Stimulated activated CD8-positive, alpha-beta memory T cell treated with anti-CD3 and anti-CD28 coated beads, Interleukin-15, amount 100 ng/mL, for 24 hours (primary cell): ENCODE results near the gene C3orf33.
A peak's percentile ranks its signal among the peaks of the same experiment; 100 is the strongest.
"Not testable (repeated sequence)": the region's sequence is repeated elsewhere in the genome, so short reads cannot be mapped to it uniquely, and the experiment has no call there.

ENCODE experiments used
- DNase-seq: peaks from one replicate; pipeline ENCODE4 v3.0.0-alpha.2; 2020; ENCODE audit warnings: low read depth

C3orf33 gene, protein sequence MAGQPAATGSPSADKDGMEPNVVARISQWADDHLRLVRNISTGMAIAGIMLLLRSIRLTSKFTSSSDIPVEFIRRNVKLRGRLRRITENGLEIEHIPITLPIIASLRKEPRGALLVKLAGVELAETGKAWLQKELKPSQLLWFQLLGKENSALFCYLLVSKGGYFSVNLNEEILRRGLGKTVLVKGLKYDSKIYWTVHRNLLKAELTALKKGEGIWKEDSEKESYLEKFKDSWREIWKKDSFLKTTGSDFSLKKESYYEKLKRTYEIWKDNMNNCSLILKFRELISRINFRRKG

DNA sequence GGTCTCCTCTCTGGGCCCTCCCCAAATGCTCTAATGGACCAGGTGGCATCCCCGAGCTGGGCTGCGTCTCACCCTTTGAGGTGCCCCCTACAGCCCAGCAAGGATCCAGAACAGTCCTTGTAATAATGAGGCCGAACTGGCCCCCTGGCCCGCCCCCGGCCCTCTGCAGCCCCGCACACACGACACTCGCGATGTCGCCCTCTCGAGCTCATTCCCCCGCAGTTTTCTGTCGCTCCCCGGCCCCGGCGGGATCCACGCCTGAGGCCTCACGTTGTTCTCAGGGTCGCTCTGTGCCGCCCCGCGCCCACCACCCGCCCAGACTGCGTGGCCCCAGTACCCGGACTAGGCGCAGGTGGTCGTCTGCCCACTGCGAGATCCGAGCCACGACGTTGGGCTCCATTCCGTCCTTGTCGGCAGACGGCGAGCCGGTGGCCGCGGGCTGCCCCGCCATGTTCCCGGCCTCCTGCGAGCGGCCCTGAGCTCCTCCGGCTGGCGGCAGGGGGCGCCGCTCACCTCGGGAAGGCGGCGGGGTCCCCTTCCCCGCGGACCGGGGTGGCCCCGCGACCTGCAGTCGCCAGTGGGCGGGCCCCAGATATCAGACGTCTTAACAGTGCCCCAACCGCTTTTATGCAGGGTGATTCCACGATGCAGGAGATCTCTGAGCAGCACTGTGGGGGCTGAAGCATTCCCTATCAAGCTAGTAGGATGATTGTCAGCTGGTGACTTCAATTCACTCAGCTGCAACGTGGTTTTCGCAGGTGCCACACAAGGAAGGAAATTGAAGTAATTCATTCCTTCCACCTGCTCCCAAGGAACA is at the start of gene C3orf33:
Gene C3orf33 (minus strand): TSS at position 477 of the 817 bp plus-strand sequence. CDS start 26 bp downstream, at position 451.
- peak; percentile 53 for DNase-seq

DNA sequence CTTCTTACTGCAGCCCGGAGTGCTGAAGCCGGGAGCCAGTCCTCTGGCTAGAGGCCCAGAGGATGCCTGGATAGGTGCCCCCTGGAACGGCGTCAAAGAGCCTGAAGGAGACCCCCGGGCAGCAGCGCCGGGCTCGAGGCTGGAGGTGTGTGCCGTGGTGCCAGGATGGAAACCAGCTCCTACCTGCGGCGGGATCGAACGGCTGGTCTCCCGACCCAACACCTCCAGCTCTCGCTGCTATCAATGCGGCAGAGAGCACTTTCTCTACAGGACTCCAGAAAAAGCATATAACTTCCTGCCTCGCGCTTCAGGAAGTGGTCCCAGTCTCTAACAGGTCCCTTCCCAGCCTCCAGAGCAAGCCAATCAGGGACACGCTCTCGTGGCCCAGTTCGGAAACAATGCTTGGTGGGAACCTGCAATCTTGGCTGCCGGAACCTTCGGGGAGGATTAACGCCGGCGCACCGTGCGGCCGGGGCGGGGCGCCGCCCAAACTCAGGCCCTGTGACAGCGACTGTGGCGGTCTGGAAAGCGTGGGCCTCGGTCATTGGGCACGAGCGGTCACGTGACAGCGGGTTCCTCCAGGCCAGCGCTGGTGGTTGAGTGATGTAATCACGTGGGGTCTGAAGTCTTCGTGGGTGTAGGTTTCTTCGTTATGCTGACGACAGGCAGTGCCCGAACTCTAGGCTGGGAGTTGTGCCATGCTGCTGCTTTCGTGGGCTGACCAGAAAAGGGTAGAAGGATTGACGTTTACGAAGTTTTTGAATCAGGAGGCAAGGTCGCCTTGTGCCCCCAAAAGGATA is 48.3 kb upstream of the C3orf33 start, which contains the start of gene SLC33A1:
Gene SLC33A1 (minus strand): TSS at position 287 of the 800 bp plus-strand sequence. CDS start 430 bp downstream, outside the sequence.
- peak; percentile 93 for DNase-seq

DNA sequence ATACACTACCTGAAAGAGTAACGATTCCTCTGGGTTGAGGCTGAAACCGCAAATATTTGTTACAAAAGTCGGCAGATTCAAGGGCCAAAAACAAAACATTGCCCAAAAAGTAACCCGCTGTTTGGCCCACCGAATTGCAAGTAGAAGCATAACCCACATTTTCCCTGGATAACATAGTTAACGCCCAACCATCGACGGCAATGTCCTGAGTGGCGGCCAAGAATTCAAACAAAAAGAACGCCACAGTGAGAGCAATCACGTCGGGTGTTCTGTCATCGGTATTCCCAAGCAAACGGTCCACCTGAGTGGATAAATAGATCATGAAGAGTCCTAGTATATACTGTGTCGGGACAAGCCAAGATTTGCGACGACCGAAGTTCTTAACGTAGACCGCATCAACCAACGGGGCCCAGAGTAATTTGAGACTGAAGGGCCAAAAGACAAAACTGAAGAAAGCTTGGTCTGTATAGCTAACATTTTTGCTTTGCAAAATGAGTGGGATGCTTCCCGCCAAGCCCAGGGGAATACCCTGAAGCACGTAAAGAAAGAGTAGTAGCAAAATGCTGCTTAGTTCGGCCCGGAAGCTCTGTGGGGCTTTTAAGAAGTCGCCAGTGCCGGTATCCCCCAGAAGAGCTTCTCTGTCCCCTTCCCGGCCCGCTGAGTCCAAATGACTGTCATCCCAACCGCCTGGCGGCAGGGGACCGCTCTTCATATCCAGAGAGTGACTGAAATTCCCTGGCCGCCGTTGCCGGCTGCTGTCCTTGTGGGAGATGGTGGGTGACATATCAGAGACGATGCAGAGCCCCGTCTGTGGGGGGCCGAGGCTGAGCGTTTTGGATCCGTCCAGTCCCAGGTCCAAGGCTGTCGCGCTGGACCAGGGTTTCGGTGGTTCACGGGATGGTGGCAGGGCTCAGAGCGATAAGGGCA is 47.4 kb upstream of the C3orf33 start:
- no peak for DNase-seq

DNA sequence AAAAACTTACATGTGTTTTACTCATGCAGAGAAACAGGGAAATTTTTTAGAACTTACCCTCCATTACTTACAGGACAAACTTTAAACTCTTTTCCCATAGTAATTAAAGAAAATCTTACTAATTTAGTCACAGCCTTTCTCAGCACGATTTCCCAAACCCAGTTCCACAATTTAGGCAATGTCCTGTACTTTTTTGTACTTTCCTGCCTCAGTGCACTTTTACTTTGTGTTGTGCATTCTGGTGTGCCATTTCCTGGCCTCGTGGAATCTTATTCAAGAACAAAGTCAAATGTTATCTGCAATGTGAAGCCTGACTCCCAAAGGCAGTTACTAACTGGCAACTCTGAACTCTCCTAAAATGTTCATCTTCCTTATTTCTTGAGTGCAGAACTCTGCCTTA is 46.3 kb upstream of the C3orf33 start:
- DNase-seq, result no peak

DNA sequence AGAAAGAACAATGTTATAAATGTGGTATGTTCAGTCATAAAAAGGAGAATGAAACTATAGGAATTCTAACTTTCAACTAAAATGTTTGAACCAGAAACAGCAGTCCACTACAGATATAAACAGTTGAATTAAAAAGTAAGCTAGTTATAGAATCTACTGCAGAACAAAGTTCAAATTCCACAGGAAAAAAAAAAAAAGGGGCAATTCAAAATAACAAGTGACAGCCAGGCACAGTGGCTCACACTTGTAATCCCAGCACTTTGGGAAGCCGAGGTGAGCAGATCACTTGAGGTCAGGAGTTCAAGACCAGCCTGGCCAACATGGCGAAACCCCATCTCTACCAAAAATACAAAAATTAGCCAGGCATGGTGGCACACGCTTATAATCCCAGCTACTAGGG is 43.3 kb upstream of the C3orf33 start:
- DNase-seq, result not testable (repeated sequence)

DNA sequence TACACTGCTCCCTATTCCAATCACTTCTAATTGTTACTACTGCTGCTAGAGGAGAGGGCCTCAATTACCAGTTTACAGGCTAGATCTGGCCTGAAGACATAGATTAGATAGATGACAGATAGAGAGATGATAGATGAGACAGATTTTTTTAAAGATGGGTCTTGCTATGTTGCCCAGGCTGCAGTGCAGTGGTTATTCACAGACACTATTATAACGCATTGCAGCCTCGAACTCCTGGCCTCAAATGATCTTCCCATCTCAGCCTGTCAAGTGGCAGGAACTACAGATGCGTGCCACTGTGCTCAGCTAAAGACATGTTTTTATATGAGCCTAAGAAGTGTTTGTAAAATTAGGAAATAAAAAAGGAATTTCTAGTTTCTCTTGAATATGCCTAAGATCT is 41.9 kb upstream of the C3orf33 start:
- DNase-seq, result no peak

DNA sequence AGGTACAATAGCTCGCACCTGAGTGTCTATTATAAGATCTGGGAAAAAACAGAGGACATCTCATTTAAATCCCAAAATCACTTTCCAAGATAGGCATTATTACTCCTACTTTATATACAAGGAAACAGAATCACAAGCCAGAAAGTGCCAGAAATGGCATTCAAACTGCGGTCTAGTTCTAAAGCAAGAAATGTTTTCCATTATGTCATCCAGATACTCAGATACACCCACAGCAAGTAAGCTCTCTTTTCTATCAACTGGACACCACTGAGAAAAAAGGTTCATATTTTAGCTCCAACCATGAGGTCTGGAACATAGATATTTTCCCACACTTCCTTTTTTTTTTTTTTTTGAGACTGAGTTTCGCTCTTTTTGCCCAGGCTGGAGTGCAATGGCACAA is 40.0 kb upstream of the C3orf33 start:
- no peak for DNase-seq

DNA sequence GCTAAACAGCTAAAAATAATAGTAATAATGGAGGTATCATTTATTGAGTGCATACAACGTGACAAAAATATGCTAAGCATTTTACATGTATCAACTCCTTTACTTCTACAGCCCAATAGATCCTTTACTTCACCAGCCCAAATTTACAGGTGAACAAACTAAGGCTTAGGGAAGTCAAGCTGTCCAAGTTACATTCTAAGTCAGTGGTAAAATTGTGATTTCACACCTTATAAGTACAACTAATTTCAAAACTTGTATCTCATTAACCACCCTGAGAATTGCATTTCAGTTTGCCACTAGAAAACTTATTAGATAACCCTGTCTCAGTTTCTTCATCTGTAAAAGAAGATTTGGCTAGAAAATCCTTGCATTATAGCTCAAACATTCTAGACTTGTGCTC is 37.5 kb upstream of the C3orf33 start:
- no peak for DNase-seq

DNA sequence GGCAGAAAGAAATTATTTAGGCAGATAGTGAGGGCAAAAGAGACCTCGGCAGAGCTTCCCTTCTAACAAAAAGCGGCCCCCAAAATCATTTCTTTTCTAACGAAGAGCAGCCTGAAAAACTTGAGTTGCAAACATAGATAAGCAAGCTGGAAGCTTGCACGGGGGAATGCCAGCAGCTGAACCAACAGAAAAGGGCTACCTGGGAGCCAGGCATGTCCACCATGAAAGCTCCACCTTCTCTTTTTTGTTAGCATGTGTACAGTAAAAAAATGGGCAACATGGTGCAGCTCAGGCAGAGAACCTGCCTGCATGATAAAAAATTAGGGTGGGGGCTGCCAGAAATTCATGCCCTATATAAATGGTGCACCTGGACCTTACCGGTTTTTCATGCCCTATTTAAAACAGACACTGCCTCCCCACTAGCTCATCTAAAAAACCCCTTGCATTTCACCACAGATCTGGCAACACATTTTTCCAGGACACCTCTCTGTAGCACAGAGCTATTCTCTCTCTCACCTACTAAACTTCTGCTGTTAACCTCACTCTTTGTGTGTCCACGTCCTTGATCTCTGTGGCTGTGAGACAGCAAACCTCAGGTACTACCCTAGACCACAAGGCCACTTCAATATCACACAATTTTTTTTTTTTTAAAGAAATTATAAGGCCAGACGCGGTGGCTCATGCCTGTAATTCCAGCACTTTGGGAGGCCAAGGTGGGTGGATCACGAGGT is 29.4 kb upstream of the C3orf33 start:
- no peak for DNase-seq

DNA sequence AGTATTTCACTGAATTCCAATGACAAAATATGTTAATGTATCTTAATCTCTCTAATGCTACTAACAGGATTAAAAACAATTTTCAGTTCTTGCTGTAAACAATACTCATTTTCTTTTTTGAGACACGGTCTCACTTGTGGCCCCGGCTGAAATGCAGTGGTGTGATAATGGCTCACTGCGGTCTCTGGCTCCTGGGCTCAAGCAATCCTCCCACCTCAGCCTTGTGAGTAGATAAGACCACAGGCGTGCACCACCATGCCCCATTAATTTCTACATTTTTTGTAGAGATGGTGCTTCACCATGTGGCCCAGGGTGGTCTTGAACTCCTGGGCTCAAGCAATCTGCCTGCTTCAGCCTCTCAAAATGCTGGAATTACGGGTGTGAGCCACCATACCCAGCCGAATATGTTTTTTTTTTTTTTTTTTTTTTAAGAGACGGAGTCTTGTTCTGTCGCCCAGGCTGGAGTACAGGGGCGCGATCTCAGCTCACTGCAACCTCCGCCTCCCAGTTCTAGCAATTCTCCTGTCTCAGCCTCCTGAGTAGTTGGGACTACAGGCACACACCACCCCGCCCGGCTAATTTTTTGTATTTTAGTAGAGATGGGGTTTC is 22.5 kb upstream of the C3orf33 start:
- not testable (repeated sequence) for DNase-seq

DNA sequence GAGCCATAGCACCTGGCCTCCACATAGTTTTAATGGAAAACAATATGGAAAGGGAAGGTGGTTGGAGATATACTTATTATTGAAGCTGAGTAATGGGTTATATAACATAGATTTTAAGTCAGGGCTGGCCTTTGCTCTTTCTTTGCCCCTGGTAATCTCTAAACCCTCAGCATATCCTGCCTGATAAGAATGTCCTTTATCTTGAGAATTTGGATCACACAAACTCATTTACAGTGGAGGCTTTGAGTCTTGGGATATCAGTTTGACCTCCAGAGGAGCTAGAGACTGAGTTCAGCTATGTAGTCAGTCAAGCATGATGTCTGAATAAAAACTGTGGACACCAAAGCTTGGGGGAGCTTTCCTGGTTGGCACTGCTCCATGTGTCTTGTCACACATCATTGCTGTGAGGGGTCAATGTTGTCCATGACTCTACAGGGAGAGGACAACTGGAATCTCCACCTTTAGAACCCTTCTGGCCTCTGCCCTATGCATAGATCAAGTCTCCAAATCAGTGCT is 9.0 kb upstream of the C3orf33 start:
- DNase-seq, result no peak

DNA sequence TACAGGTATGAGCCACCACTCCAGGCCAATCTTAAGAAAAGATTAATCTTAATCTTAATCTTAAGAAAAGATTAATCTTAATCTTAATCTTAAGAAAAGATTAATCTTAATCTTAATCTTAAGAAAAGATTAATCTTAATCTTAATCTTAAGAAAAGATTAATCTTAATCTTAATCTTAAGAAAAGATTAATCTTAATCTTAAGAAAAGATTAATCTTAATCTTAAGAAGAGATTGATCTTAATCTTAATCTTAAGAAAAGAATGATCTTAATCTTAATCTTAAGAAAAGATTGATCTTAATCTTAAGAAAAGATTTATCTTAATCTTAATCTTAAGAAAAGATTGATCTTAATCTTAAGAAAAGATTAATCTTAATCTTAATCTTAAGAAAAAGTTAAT is 7.1 kb upstream of the C3orf33 start:
- not testable (repeated sequence) for DNase-seq

DNA sequence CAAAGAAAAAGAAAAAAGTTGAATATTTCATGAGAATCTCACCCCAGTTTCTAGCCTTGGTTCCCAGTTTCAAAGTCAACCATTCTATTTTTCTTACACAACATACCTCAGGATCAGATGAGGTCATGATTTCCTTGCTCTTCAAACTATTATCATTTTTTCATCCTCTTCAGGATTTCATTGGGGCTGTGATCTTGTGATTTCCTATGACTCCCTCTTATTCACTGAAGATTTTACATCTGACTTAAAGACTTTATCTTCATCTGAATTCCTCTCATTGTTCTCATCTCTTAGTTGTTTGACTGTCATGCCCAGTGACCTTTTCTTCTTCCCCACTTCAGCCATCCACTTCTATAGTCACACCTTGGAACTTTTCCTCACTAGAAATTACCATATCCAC is 3.1 kb upstream of the C3orf33 start:
- DNase-seq, result no peak

DNA sequence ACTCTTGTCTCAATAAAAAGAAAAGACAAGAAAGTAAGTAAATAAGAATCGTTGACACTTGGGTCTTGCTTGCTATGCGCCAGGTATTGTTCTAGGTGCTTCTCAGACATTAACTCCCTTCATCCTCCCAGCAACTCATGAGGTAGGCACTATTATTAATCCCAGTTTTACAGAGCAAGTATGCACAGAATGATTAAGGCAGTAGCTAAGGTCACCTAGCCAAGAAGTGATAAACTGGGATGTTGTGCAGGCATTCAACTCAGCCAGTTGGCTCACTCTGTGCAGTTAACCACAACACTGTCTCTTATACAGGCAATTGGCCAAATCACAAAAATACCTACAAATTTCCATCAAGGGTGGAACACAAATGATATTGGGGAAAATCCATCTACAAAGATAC is 1.7 kb upstream of the C3orf33 start:
- no peak for DNase-seq

DNA sequence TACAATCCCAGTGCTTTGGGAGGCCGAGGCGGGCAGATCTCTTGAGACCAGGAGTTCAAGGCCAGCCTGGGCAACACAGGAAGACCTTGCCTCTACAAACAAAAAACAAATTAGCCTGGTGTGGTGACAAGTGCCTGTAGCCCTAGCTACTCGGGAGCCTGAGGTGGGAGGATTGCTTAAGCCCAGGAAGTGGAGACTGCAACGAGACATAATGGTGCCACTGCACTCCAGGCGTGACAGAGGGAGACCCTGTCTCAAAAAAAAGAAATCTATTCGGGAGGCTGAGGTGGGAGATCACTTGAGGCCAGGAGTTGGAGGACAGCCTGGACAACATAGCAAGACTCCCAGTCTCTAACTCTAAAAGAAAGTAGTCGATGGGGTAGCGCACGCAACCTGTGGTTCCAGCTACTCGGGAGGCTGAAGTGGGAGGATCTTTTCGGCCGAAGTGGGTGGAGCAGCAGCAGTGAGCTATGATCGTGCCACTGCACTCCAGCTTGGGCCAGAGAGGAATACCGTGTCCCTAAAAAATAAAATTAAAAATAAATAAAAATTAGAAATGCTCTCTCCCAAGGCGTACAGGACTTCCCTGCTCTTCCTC is 775 bp downstream of the C3orf33 start:
- peak; percentile 0 for DNase-seq

DNA sequence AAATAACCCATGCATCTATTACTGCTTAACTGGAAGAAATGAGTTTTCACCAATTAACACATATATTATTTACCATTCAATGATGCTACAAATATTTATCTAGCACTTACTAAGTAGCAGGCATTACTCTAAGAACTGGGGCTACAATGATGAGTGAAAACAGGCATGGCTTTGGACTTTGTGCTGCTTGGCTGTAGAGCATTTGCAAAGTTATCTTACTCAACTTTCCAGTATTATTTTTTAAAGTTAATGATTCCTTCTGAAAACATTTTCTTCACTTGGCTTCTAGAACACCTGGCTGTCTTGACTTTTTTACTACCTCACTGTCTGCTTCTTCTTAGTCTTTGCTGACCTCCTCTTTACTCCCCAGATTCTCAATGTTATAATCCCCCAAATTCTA is 1.8 kb downstream of the C3orf33 start:
- no peak for DNase-seq

DNA sequence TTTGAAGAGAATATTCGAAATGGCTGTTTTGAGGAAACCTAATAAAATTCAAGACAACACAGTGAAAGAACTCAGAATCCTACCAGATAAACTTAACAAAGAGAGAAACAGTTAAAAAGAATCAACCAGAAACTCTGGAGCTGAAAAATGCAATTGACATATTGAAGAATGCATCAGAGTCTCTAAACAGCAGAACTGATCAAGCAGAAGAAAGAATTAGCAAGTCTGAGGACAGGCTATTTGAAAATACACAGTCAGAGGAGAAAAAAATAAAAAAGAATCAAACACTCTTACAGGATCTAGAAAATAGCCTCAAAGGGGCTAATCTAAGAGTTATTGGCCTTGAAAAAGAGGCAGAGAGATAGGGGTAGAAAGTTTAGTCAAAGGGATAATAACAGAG is 13.5 kb downstream of the C3orf33 start:
- no peak for DNase-seq

DNA sequence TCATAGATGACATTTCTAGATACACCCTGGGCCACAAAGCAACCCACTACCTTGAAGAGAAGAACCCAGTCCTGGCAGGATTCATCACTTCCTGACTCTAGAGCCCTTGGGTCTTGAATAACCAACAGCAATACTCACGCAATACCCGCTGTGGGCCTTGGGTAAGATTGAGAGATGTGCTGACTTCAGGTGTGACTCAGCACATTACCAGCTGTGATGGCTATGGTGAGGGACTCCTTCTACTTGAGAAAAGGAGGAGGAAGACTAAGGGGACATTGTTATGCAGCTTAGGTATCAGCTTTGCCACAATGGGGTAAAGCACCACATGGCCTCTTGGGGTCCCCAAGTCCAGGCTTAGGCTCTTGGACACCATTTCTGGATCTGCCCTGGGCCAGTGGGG is 14.9 kb downstream of the C3orf33 start:
- no peak for DNase-seq

DNA sequence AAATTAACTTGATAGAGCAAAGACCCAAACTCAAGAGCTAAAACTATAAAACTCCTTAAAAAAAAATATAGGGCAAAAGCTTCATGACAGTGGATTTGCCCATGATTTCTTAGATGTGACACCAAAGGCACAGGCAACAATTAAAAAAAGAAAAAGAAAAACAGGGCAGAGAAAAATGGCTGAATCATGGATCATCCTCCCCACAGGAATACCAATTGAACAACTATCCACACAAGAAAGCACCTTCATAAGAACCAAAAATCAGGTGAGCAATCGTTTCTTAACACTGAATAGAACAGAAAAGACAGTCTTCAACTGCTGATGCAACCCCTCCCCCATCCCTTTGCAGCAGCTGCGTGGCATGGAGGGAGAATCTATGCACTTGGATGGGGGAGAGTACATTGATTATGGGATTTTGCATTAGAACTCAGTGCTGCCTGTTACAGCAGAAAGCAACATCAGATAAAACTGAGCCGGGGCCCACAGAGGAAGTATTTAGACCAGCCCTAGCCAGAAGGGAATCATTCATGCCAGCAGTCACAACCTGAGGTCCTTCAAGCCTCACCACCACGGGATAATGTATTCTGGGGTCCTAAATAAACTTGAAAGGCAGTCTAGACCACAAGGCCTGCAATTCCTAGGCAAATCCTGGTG is 15.7 kb downstream of the C3orf33 start:
- DNase-seq, result no peak
